GM18508 (cell line): Measurements from ENCODE around the gene MRPL36.
"Not testable (repeated sequence)": the region's sequence is repeated elsewhere in the genome, so short reads cannot be mapped to it uniquely, and the experiment has no call there.

ENCODE experiments used
- ATAC-seq: cut with Tn5 transposase; IDR thresholded peaks from one replicate; pipeline ENCODE4 v1.9.1; 2021; ENCODE audit warnings: moderate number of reproducible peaks; ENCODE audit not compliant: insufficient read depth, unreplicated experiment

The MRPL36 gene

GRCh38 chr5:1817261-1818043 is 17.8 kb upstream of the MRPL36 start:
- ATAC-seq: no peak

- ATAC-seq: not testable (repeated sequence)
These were observed 17.0 kb upstream of the MRPL36 start for GRCh38 chr5:1816495-1817089.

GRCh38 chr5:1815881-1816292 is 16.2 kb upstream of the MRPL36 start:
- ATAC-seq: no peak

- ATAC-seq: no peak
These were observed 15.6 kb upstream of the MRPL36 start for GRCh38 chr5:1815071-1815786.

GRCh38 chr5:1814183-1815020 is 14.8 kb upstream of the MRPL36 start:
- ATAC-seq: no peak

- ATAC-seq: no peak
These were observed 11.0 kb upstream of the MRPL36 start for GRCh38 chr5:1810581-1811101.

- ATAC-seq: no peak
These were observed 9.9 kb upstream of the MRPL36 start for GRCh38 chr5:1809416-1810035.

- no peak for ATAC-seq
These were observed 8.8 kb upstream of the MRPL36 start for GRCh38 chr5:1808439-1808838.

GRCh38 chr5:1807451-1808185 is 8.0 kb upstream of the MRPL36 start:
- no peak for ATAC-seq

GRCh38 chr5:1806974-1807373 is 7.3 kb upstream of the MRPL36 start:
- ATAC-seq: no peak

- ATAC-seq: no peak
These were observed 6.6 kb upstream of the MRPL36 start for GRCh38 chr5:1806199-1806598.

- ATAC-seq: no peak
These were observed 6.1 kb upstream of the MRPL36 start for GRCh38 chr5:1805736-1806135.

- no peak for ATAC-seq
These were observed 5.7 kb upstream of the MRPL36 start for GRCh38 chr5:1805326-1805725.

GRCh38 chr5:1804001-1804690 is 4.5 kb upstream of the MRPL36 start:
- ATAC-seq: no peak

- ATAC-seq: no peak
These were observed 3.6 kb upstream of the MRPL36 start for GRCh38 chr5:1803192-1803591.

- ATAC-seq: no peak
These were observed 2.3 kb upstream of the MRPL36 start for GRCh38 chr5:1801967-1802295.

- ATAC-seq: peak; percentile 40
These were observed 1.8 kb upstream of the MRPL36 start, which contains the start of gene NDUFS6 for GRCh38 chr5:1801222-1801966. NDUFS6 (plus strand) TSS chr5:1801407; CDS start chr5:1801418, 11 bp downstream.
